PC-3 (cell line): ENCODE results near the gene HECW1. TPM values are rescaled to one million over a fixed set of nuclear protein-coding genes. Genes with fewer than 3 reads are reported as not detected.

ENCODE experiments used
- ATAC-seq: fragments of 200-7000 bp; cut with Tn5 transposase; 2 replicates; pipeline ENCODE4 v1.9.1; 2020; ENCODE audit warnings: mild to moderate bottlenecking, moderate library complexity
- BruUV-seq: library from RNA; stranded (reverse); fragments of 400-500 nt; replicated peaks from 2 replicates; lab custom pipeline; 2021; lab: Mats Ljungman, UMichigan
- CTCF ChIA-PET: fragments of 300-600 bp; sonication (Branson Sonifier 250); formaldehyde crosslinking; loops from one replicate; lab custom pipeline; 2022; ENCODE audit warnings: antibody characterized with exemption; lab: Charles Lee
- POLR2A ChIA-PET: fragments of 300-600 bp; sonication (Branson Sonifier 250); formaldehyde crosslinking; loops from one replicate; lab custom pipeline; 2022; ENCODE audit warnings: antibody characterized with exemption; ENCODE audit not compliant: unreplicated experiment; lab: Charles Lee
- DNase-seq: peaks from one replicate; pipeline ENCODE4 v3.0.0-alpha.2; 2015
- H2AFZ ChIP-seq: fragments of 300-600 bp; sonication (generic); 2 replicates; pipeline ENCODE4 v1.6.0; 2016; ENCODE audit warnings: antibody characterized with exemption, low read length
- H3F3A ChIP-seq: fragments of 300-600 bp; sonication (generic); one replicate; pipeline ENCODE4 v1.6.0; 2017; ENCODE audit warnings: antibody characterized with exemption, low read length, control low read depth, mild to moderate bottlenecking; ENCODE audit not compliant: unreplicated experiment
- H3K27ac ChIP-seq: fragments of 300-600 bp; sonication (generic); 2 replicates; pipeline ENCODE4 v1.5.1; 2016; ENCODE audit warnings: mild to moderate bottlenecking, low read length
- H3K27me3 ChIP-seq: fragments of 300-600 bp; sonication (generic); 2 replicates; pipeline ENCODE4 v1.6.1; 2016; ENCODE audit warnings: low read length, mixed read lengths
- H3K36me3 ChIP-seq: fragments of 300-600 bp; sonication (generic); 2 replicates; pipeline ENCODE4 v1.6.1; 2016; ENCODE audit warnings: low read depth, mixed run types, low read length, mixed read lengths
- H3K4me1 ChIP-seq: fragments of 300-600 bp; sonication (generic); 2 replicates; pipeline ENCODE4 v1.5.1; 2016; ENCODE audit warnings: low read length; ENCODE audit not compliant: insufficient read depth
- H3K4me2 ChIP-seq: fragments of 300-600 bp; sonication (generic); 2 replicates; pipeline ENCODE4 v1.6.0; 2016; ENCODE audit warnings: low read length
- H3K4me3 ChIP-seq: fragments of 300-600 bp; sonication (generic); 2 replicates; pipeline ENCODE4 v1.5.1; 2016; ENCODE audit warnings: mild to moderate bottlenecking, low read length, mixed read lengths
- H3K79me2 ChIP-seq: fragments of 300-600 bp; sonication (generic); 2 replicates; pipeline ENCODE4 v1.6.1; 2017; ENCODE audit warnings: low read length, mixed read lengths
- H3K9ac ChIP-seq: fragments of 300-600 bp; sonication (generic); 2 replicates; pipeline ENCODE4 v1.6.0; 2016; ENCODE audit warnings: mild to moderate bottlenecking, low read length
- H3K9me2 ChIP-seq: fragments of 300-600 bp; sonication (generic); replicated peaks from 2 replicates; pipeline ENCODE4 v1.6.1; 2016; ENCODE audit warnings: mixed run types, low read length, mixed read lengths
- H3K9me3 ChIP-seq: fragments of 300-600 bp; sonication (generic); 2 replicates; pipeline ENCODE4 v1.6.1; 2016; ENCODE audit warnings: low read length, mixed read lengths
- H4K20me1 ChIP-seq: fragments of 300-600 bp; sonication (generic); 2 replicates; pipeline ENCODE4 v1.6.1; 2016; ENCODE audit warnings: low read length, mixed read lengths
- CTCF ChIP-seq: fragments of 300-600 bp; sonication (generic); conservative IDR thresholded peaks from 2 replicates; pipeline ENCODE4 v1.5.1; 2017; ENCODE audit warnings: antibody characterized with exemption, low read depth, mild to moderate bottlenecking, low read length
- EZH2 ChIP-seq: fragments of 300-600 bp; sonication (generic); IDR thresholded peaks from one replicate; pipeline ENCODE4 v1.6.1; 2017; ENCODE audit warnings: antibody characterized with exemption, mild to moderate bottlenecking, low read length; ENCODE audit not compliant: unreplicated experiment
- EZH2phosphoT487 ChIP-seq: fragments of 300-600 bp; sonication (generic); IDR thresholded peaks from 2 replicates; pipeline ENCODE4 v1.6.1; 2018; ENCODE audit warnings: mild to moderate bottlenecking, antibody characterized with exemption, low read length, borderline replicate concordance
- intact Hi-C: fragments of 100-400 bp; cut with micrococcal nuclease; formaldehyde crosslinking; loops from 2 replicates; pipeline ENCODE4 v1.9.0; 2023
- total RNA-seq: library from RNA; depleted of rRNA; stranded (reverse); fragments of >200 nt; gene quantifications from 2 replicates; pipeline ENCODE4 v1.2.3, GENCODE V29; 2014

HECW1 gene
- total RNA-seq, 1 experiment from 2014 or later = 3.0 TPM

- Histone ChIP-seq H3K27ac (no peak overlapping the region), H3K79me2 (no peaks in the 10 kb centered on the region), H3K9me2 (no peaks in the 10 kb centered on the region), H2AFZ (no peak overlapping the region), H4K20me1 (no peaks in the 10 kb centered on the region), H3K4me3 (no peak overlapping the region), H3K27me3 (no peaks in the 10 kb centered on the region), H3K9ac (no peak overlapping the region), H3K36me3 (no peaks in the 10 kb centered on the region), H3K4me1 (peaks cover 16% of the 10 kb centered on the region), H3K4me2 (no peak overlapping the region), H3K9me3 (no peaks in the 10 kb centered on the region), H3F3A (no peaks in the 10 kb centered on the region)
- DNase-seq = no peak
- TF ChIP-seq EZH2phosphoT487 = no peak
- no peak for TF ChIP-seq CTCF
- no peak for TF ChIP-seq EZH2
- ChIA-PET POLR2A (interaction anchor here (0.5 kb wide), 1 partner anchor 96 kb away, joined by 9 read pairs; no protein-coding TSS in a partner anchor), CTCF (no interaction called here)
- intact Hi-C loops = no loop called here
- no peak for ATAC-seq
- BruUV-seq = no TSS peak
These were observed 374.2 kb downstream of the HECW1 start for GRCh38 chr7:43486634-43487033.

GRCh38 chr7:43487731-43488073, 375.3 kb downstream of the HECW1 start:
- Histone ChIP-seq H3F3A (no peaks in the 10 kb centered on the region), H3K27me3 (no peaks in the 10 kb centered on the region), H2AFZ (no peak overlapping the region), H3K9me3 (no peaks in the 10 kb centered on the region), H3K4me3 (no peak overlapping the region), H3K36me3 (no peaks in the 10 kb centered on the region), H3K9ac (no peak overlapping the region), H3K27ac (no peak overlapping the region), H3K4me1 (peaks cover 18% of the 10 kb centered on the region), H3K79me2 (no peaks in the 10 kb centered on the region), H4K20me1 (no peaks in the 10 kb centered on the region), H3K9me2 (no peaks in the 10 kb centered on the region), H3K4me2 (no peak overlapping the region)
- intact Hi-C loops = no loop called here
- no peak for TF ChIP-seq CTCF
- TF ChIP-seq EZH2phosphoT487 = no peak
- TF ChIP-seq EZH2 = no peak
- ChIA-PET CTCF (no interaction called here), POLR2A (no interaction called here)
- no TSS peak for BruUV-seq
- ATAC-seq = no peak
- no peak for DNase-seq

GRCh38 chr7:43489257-43489656, 376.8 kb downstream of the HECW1 start:
- ATAC-seq (no peak), DNase-seq (no peak)
- Histone ChIP-seq H3K27me3 (no peaks in the 10 kb centered on the region), H3K9ac (no peak overlapping the region), H3K9me2 (no peaks in the 10 kb centered on the region), H3K27ac (no peak overlapping the region), H3K4me2 (no peak overlapping the region), H3K4me3 (no peak overlapping the region), H3K9me3 (no peaks in the 10 kb centered on the region), H3K4me1 (peaks cover 18% of the 10 kb centered on the region), H2AFZ (no peak overlapping the region), H3K79me2 (no peaks in the 10 kb centered on the region), H3F3A (no peaks in the 10 kb centered on the region), H3K36me3 (no peaks in the 10 kb centered on the region), H4K20me1 (no peaks in the 10 kb centered on the region)
- ChIA-PET POLR2A (no interaction called here), CTCF (no interaction called here)
- intact Hi-C loops = no loop called here
- BruUV-seq = no TSS peak
- TF ChIP-seq EZH2 (no peak), EZH2phosphoT487 (no peak), CTCF (no peak)
